Lower lobe of right lung (tissue), 2 donors: ENCODE results near the gene ICAM4. TPM values are rescaled to one million over a fixed set of nuclear protein-coding genes. Genes with fewer than 3 reads are reported as not detected.

Experiments used
- ATAC-seq, 2 donors: fragments of 200-7000 bp; cut with Tn5 transposase; one replicate each; pipeline ENCODE4 v1.9.1; 2020 to 2022; ENCODE audit warnings: mild to moderate bottlenecking in 2 of 2, moderate library complexity in 2 of 2
- DNase-seq: peaks from one replicate; pipeline ENCODE4 v3.0.0-alpha.2; 2020
- H3K27ac ChIP-seq: fragments of 200-600 bp; one replicate; pipeline ENCODE4 v1.8.0; 2022
- H3K27me3 ChIP-seq: fragments of 200-600 bp; one replicate; pipeline ENCODE4 v1.8.0; 2022; ENCODE audit warnings: low read depth
- H3K36me3 ChIP-seq: fragments of 200-600 bp; one replicate; pipeline ENCODE4 v1.8.0; 2022; ENCODE audit warnings: mild to moderate bottlenecking
- H3K4me1 ChIP-seq: fragments of 200-600 bp; one replicate; pipeline ENCODE4 v1.8.0; 2022
- H3K4me3 ChIP-seq: fragments of 200-600 bp; one replicate; pipeline ENCODE4 v1.8.0; 2022; ENCODE audit warnings: mild to moderate bottlenecking
- H3K9me3 ChIP-seq: fragments of 200-600 bp; one replicate; pipeline ENCODE4 v1.8.0; 2022
- CTCF ChIP-seq: fragments of 200-600 bp; IDR thresholded peaks from one replicate; pipeline ENCODE4 v1.8.0; 2022; ENCODE audit warnings: antibody characterized with exemption, mild to moderate bottlenecking
- intact Hi-C: fragments of 100-400 bp; cut with DNase I; formaldehyde crosslinking; loops from one replicate; pipeline ENCODE4 v1.11.0; 2022
- total RNA-seq: library from RNA; stranded (reverse); fragmentation: NEBNext Ultra II Directional; extraction: Animal tissue kit (Norgen Biotek cat#: 25700); gene quantifications from one replicate; pipeline ENCODE4 v1.2.1, GENCODE V29; 2021
- donor health status: DM: no; HTN: yes; CAD: no; lungs with severe emphysema.

Gene ICAM4
- total RNA-seq, 1 donor from 2014 or later, result 10.0 TPM

- no peak for DNase-seq
- Histone ChIP-seq H3K4me1 (no peaks in the 10 kb centered on the region), H3K27ac (no peak overlapping the region)
Measured at GRCh38 chr19:10321874-10322835, 35.4 kb downstream of the ICAM4 start.

GRCh38 chr19:10325732-10326131 lies 39.0 kb downstream of the ICAM4 start:
- Histone ChIP-seq H3K27ac (no peak overlapping the region), H3K36me3 (peaks cover 100% of the 10 kb centered on the region), H3K4me3 (no peak overlapping the region), H3K27me3 (no peaks in the 10 kb centered on the region), H3K4me1 (no peaks in the 10 kb centered on the region), H3K9me3 (no peaks in the 10 kb centered on the region)
- intact Hi-C loops, result no loop called here
- no peak for TF ChIP-seq CTCF
- no peak for DNase-seq
- no peak for ATAC-seq

More at GRCh38 chr19:10321874-10322835, 35.4 kb downstream of the ICAM4 start:
- ATAC-seq, result peak in 1 of 2 donors; percentile 9
- TF ChIP-seq CTCF, result no peak
- Histone ChIP-seq H3K9me3 (no peaks in the 10 kb centered on the region), H3K36me3 (peaks cover 100% of the 10 kb centered on the region), H3K27me3 (no peaks in the 10 kb centered on the region), H3K4me3 (no peak overlapping the region)
- intact Hi-C loops, result no loop called here

- intact Hi-C loops, result no loop called here
- no peak for ATAC-seq
- TF ChIP-seq CTCF, result no peak
- no peak for DNase-seq
- peaks cover 13% of the 10 kb centered on the region for H3K4me1 ChIP-seq
- H3K27ac ChIP-seq, result no peak overlapping the region
- peaks cover 81% of the 10 kb centered on the region for H3K36me3 ChIP-seq
- no peak overlapping the region for H3K4me3 ChIP-seq
- no peaks in the 10 kb centered on the region for H3K27me3 ChIP-seq
- no peaks in the 10 kb centered on the region for H3K9me3 ChIP-seq
Measured at GRCh38 chr19:10327793-10328192, 41.0 kb downstream of the ICAM4 start.

GRCh38 chr19:10328558-10329429 lies 42.0 kb downstream of the ICAM4 start:
- Histone ChIP-seq H3K27ac (no peak overlapping the region), H3K4me1 (peaks cover 14% of the 10 kb centered on the region), H3K27me3 (no peaks in the 10 kb centered on the region), H3K9me3 (no peaks in the 10 kb centered on the region), H3K4me3 (no peak overlapping the region), H3K36me3 (peaks cover 71% of the 10 kb centered on the region)
- DNase-seq, result no peak
- no peak for ATAC-seq
- intact Hi-C loops, result no loop called here
- TF ChIP-seq CTCF, result no peak

GRCh38 chr19:10329555-10329954 lies 42.8 kb downstream of the ICAM4 start:
- intact Hi-C loops, result no loop called here
- H3K36me3 ChIP-seq, result peaks cover 63% of the 10 kb centered on the region
- no peak for ATAC-seq
- H3K9me3 ChIP-seq, result no peaks in the 10 kb centered on the region
- DNase-seq, result no peak
- H3K4me3 ChIP-seq, result no peak overlapping the region
- TF ChIP-seq CTCF, result no peak
- no peaks in the 10 kb centered on the region for H3K27me3 ChIP-seq
- H3K4me1 ChIP-seq, result peaks cover 20% of the 10 kb centered on the region
- no peak overlapping the region for H3K27ac ChIP-seq
